LNCAP (cell line): ENCODE measurements around the gene KCNG2.

Experiments
- TF ChIP-seq, protein P1 (sequence below): fragments of 450-650 bp; IDR thresholded peaks from 2 replicates; pipeline ENCODE4 v1.5.1; 2017; ENCODE audit warnings: mild to moderate bottlenecking

KCNG2 gene

GRCh38 chr18:79900610-79901570 lies 103.2 kb downstream of the KCNG2 start:
- TF ChIP-seq, protein P1, sequence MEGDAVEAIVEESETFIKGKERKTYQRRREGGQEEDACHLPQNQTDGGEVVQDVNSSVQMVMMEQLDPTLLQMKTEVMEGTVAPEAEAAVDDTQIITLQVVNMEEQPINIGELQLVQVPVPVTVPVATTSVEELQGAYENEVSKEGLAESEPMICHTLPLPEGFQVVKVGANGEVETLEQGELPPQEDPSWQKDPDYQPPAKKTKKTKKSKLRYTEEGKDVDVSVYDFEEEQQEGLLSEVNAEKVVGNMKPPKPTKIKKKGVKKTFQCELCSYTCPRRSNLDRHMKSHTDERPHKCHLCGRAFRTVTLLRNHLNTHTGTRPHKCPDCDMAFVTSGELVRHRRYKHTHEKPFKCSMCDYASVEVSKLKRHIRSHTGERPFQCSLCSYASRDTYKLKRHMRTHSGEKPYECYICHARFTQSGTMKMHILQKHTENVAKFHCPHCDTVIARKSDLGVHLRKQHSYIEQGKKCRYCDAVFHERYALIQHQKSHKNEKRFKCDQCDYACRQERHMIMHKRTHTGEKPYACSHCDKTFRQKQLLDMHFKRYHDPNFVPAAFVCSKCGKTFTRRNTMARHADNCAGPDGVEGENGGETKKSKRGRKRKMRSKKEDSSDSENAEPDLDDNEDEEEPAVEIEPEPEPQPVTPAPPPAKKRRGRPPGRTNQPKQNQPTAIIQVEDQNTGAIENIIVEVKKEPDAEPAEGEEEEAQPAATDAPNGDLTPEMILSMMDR = no peak

DNA sequence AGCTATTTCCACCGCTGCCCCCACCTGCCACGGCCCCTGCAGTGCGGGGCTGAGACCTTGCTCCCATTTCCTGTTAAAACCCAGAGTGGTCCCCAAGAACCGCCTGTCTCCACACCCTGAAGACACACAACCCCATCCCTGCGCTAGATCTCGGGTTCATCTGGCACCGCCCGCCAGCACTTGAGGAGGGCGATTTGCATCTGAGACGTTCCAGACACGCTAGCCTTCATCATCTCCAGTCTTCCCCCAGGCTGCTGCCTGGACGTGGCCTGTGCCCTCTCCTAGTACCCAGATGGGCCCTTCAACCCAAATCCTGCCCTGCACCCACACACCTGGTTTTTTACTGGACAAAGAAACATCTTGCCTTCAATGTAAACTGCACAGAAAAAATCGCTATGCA lies 103.9 kb downstream of the KCNG2 start:
- TF ChIP-seq, protein P1 = no peak

DNA sequence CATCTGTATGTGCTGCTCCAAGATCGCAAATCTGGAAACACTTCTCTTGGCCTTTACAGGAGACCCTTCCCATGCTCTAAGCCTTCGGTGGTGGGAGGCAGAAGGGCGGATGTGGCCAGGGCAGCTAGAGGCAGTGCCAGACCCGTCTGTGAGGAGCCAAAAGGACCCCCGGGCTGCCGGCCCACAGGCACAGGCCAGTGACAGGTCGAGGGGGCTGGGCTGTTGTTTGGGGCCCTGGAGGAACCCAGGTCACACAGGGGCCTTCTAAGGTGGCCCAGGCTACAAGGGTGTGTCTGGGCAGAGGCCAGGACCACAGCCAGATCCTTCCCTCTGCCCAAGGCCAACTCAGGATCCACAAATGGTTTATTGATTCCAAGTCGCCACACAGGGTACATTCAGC lies 104.3 kb downstream of the KCNG2 start:
- TF ChIP-seq, protein P1 = no peak

DNA sequence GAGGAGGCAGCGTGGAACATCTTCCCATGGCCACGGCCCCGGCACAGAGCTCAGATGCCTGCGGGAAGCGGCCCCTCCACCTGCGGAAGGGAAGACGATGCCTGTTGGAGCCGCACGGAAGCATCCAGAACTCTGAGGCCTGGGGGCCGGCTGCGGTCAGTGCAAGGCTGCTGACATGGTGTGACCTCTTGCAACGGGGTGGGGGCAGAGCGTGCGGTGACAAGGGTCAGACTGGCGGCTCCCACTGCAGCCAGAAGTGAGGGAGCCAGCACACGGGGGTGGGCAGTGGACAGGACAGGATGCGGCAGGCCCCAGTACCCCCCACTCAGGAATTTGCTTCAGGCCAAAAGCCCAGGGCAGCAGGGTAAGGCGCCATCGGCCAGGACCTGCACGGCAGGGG lies 104.9 kb downstream of the KCNG2 start:
- TF ChIP-seq, protein P1 = no peak

GRCh38 chr18:79903071-79903635 lies 105.4 kb downstream of the KCNG2 start:
- TF ChIP-seq, protein P1 = no peak

GRCh38 chr18:79903787-79904356 lies 106.1 kb downstream of the KCNG2 start:
- TF ChIP-seq, protein P1 = no peak

DNA sequence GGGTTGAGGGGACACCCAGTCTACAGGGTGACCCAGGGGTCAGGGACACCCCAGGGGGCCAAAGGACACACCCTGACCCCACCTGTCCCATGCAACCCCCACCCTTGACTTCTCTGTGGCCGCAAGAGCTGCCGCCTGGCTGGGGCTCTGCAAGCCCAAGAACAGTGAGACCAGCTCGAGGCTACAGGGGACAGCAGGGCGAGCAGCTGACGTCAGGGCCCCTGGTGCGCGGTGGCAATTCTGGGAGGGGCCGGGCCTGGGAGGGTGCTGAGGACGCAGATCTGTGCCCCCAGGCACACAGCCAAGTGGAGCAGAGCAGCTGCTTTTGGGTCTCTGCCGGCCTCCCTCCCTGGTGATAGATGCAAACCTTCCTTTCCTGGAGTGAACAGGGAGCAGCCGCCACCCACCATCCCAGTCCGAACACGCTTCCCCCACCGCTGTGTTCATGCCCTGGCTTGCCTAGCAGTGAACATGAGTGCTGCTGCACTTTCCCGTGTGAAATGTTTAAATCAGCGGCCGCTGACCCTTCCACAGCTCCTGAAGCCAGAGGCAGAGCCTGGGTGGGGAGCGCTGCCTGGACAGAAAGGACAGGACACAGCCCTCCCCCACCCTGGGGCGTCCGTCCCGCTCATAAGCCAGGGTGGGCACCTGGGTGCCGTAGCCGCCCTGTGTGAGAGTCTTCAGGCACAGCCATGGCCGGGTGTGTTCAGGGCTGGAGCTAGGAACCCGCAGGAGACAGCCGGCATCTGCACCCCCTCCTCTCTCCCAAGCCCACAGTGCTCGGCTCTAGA lies 106.8 kb downstream of the KCNG2 start:
- TF ChIP-seq, protein P1 = no peak
